ENCODE data around the gene ZNF140. TPM values are rescaled to one million over a fixed set of nuclear protein-coding genes. Genes with fewer than 3 reads are reported as not detected.
A peak's percentile ranks its signal among the peaks of the same experiment; 100 is the strongest.

The ZNF140 gene
- total RNA-seq, 2 donors from 2014 or later: 19.0 to 20.9 TPM

DNA sequence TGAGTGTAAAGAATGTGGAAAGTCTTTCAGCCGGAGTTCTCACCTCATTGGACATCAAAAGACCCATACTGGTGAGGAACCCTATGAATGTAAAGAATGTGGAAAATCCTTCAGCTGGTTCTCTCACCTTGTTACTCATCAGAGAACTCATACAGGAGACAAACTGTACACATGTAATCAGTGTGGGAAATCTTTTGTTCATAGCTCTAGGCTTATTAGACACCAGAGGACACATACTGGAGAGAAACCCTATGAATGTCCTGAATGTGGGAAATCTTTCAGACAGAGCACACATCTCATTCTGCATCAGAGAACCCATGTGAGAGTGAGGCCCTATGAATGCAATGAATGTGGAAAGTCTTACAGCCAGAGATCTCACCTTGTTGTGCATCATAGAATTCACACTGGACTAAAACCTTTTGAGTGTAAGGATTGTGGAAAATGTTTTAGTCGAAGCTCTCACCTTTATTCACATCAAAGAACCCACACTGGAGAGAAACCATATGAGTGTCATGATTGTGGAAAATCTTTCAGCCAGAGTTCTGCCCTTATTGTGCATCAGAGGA is 75.5 kb downstream of the ZNF140 start:
- 75 to 80% methylated on average over 1 of the region's 2 CpGs for WGBS, 2 experiments (ENCODE audit: insufficient coverage in 1 of 2, insufficient read length in 1 of 2)

More for the DNA sequence above, 75.5 kb downstream of the ZNF140 start:
- peaks cover 84% of the 10 kb centered on the region for H3K36me3 Mint-ChIP-seq (ENCODE audit: low read depth)
- Histone ChIP-seq H3K36me3 (ENCODE audit: control insufficient read depth, insufficient read depth, low read length) (peaks cover 76% of the 10 kb centered on the region), H3K27ac (ENCODE audit: low read depth, low read length) (no peak overlapping the region), H3K27me3 (ENCODE audit: control insufficient read depth, insufficient read depth, low read length, poor library complexity, severe bottlenecking) (no peaks in the 10 kb centered on the region), H3K9me3 (ENCODE audit: control insufficient read depth, low read length) (peaks cover 92% of the 10 kb centered on the region), H3K4me1 (ENCODE audit: control insufficient read depth, insufficient read depth, low read length) (no peaks in the 10 kb centered on the region), H3K4me3 (ENCODE audit: low read length) (peak overlapping the region; percentile 72), H3K9ac (ENCODE audit: extremely low read depth, low read length, poor library complexity, severe bottlenecking) (no peak overlapping the region)
- no peaks in the 10 kb centered on the region for H3K27me3 Mint-ChIP-seq (ENCODE audit: insufficient read depth)
- H3K27ac Mint-ChIP-seq: no peak overlapping the region
- H3K9me3 Mint-ChIP-seq: peaks cover 96% of the 10 kb centered on the region
- TF ChIP-seq CTCF (conservative IDR thresholded peaks at IDR 0.05): no peak
- no peak overlapping the region for H3K4me3 Mint-ChIP-seq
- no peak for DNase-seq
- no peaks in the 10 kb centered on the region for H3K4me1 Mint-ChIP-seq

Other genes with a start within 250 kb of the ZNF140 start
- gene CHFR, start 193.3 kb upstream of the ZNF140 start, total RNA-seq: 10 to 100 TPM; 57.0 to 80.4 TPM
- 10 to 100 TPM; 12.8 to 25.8 TPM for gene ZNF605, start 124.6 kb upstream of the ZNF140 start, total RNA-seq
- gene ZNF26, start 94.6 kb upstream of the ZNF140 start, total RNA-seq: 10 to 100 TPM; 13.5 to 16.0 TPM
- gene ZNF84, start 43.4 kb upstream of the ZNF140 start, total RNA-seq: 10 to 100 TPM; 50.2 to 52.6 TPM
- gene ZNF891, start 49.4 kb downstream of the ZNF140 start, total RNA-seq: 1 to 10 TPM; 3.7 to 3.9 TPM
- 10 to 100 TPM; 12.0 to 16.4 TPM for gene ZNF10, start 49.7 kb downstream of the ZNF140 start, total RNA-seq
- gene ZNF268, start 100.6 kb downstream of the ZNF140 start, total RNA-seq: 10 to 100 TPM; 26.4 to 39.5 TPM
- not detected for gene ANHX, start 155.0 kb downstream of the ZNF140 start, total RNA-seq